Natural killer cell (primary cell): ENCODE results near the gene MVP. TPM values are rescaled to one million over a fixed set of nuclear protein-coding genes. Genes with fewer than 3 reads are reported as not detected.

Source experiments
- ATAC-seq, 3 donors: fragments of 150-1000 bp in 2 of 3; fragments of 200-7000 bp in 1 of 3; cut with Tn5 transposase; 1 replicate in 1 of 3; 2 replicates in 2 of 3; pipeline ENCODE4 v1.10.0; 2021; ENCODE audit warnings: mild to moderate bottlenecking in 2 of 3, moderate library complexity in 2 of 3
- DNase-seq, 2 donors: peaks; one replicate each; pipeline versions ENCODE4 v3.0.0 to v3.0.0-alpha.2; 2013 to 2021; ENCODE audit warnings: mixed read lengths in 1 of 2
- H3K27ac ChIP-seq: one replicate; pipeline ENCODE4 v1.5.1; 2013; ENCODE audit warnings: mild to moderate bottlenecking, low read length
- H3K27me3 ChIP-seq: one replicate; pipeline ENCODE4 v1.6.1; 2013; ENCODE audit warnings: low read length; ENCODE audit not compliant: control insufficient read depth, insufficient read depth
- H3K36me3 ChIP-seq: one replicate; pipeline ENCODE4 v1.6.1; 2013; ENCODE audit warnings: low read length; ENCODE audit not compliant: control insufficient read depth, insufficient read depth
- H3K4me1 ChIP-seq: one replicate; pipeline ENCODE4 v1.6.1; 2013; ENCODE audit warnings: low read length; ENCODE audit not compliant: control insufficient read depth, insufficient read depth
- H3K4me3 ChIP-seq: one replicate; pipeline ENCODE4 v1.5.1; 2013; ENCODE audit warnings: low read length
- H3K9me3 ChIP-seq: one replicate; pipeline ENCODE4 v1.6.1; 2013; ENCODE audit warnings: low read length; ENCODE audit not compliant: control insufficient read depth, insufficient read depth
- H3K27ac Mint-ChIP-seq, 2 donors: one replicate each; pipeline ENCODE4 v1.8.0; 2022; ENCODE audit warnings: mild to moderate bottlenecking in 2 of 2, mixed read lengths in 2 of 2, moderate library complexity in 1 of 2
- H3K27me3 Mint-ChIP-seq, 2 donors: one replicate each; pipeline ENCODE4 v1.8.0; 2022; ENCODE audit warnings: low read depth in 2 of 2, mixed read lengths in 2 of 2
- H3K36me3 Mint-ChIP-seq: one replicate; pipeline ENCODE4 v1.8.0; 2022; ENCODE audit warnings: mixed read lengths
- H3K4me1 Mint-ChIP-seq, 2 donors: one replicate each; pipeline ENCODE4 v1.8.0; 2022; ENCODE audit warnings: mixed read lengths in 2 of 2
- H3K4me3 Mint-ChIP-seq: one replicate; pipeline ENCODE4 v1.8.0; 2022; ENCODE audit warnings: mild to moderate bottlenecking, moderate library complexity, mixed read lengths
- H3K9me3 Mint-ChIP-seq, 2 donors: one replicate each; pipeline ENCODE4 v1.8.0; 2022; ENCODE audit warnings: mixed read lengths in 2 of 2
- CTCF ChIP-seq: fragments of 200-600 bp; IDR thresholded peaks from one replicate; pipeline ENCODE4 v1.8.0; 2022; ENCODE audit warnings: antibody characterized with exemption
- WGBS: methylation state at CpG from one replicate; pipeline ENCODE4 v1.1.7; 2013; ENCODE audit warnings: missing lambda C conversion rate; ENCODE audit not compliant: insufficient coverage; 5-methylcytosine and 5-hydroxymethylcytosine counted together
- intact Hi-C: fragments of 100-400 bp; cut with micrococcal nuclease; formaldehyde crosslinking; loops from one replicate; pipeline ENCODE4 v1.14.2; 2022
- total RNA-seq, 4 donors: library from RNA; stranded (reverse); fragments of 120-200 nt in 1 of 4; gene quantifications; one replicate each; pipeline versions ENCODE4 v1.2.3 to v1.2.4, GENCODE V29; 2013 to 2022

The MVP gene
- total RNA-seq, 3 donors from 2014 or later (not counting 1 experiment from before 2014, with no cell fraction given), result 154 to 168 (median 163) TPM

GRCh38 chr16:29794231-29794710 is 26.0 kb upstream of the MVP start:
- DNase-seq (no peak), ATAC-seq (no peak)
- WGBS, result 96% methylated on average over 3 of the region's 3 CpGs
- Histone ChIP-seq H3K4me1 (peaks cover 30% of the 10 kb centered on the region), H3K4me3 (no peak overlapping the region), H3K9me3 (no peaks in the 10 kb centered on the region), H3K36me3 (peaks cover 25% of the 10 kb centered on the region), H3K27ac (no peak overlapping the region), H3K27me3 (no peaks in the 10 kb centered on the region)
- intact Hi-C loops, result no loop called here
- H3K27ac Mint-ChIP-seq, result no peak overlapping the region
- no peak for TF ChIP-seq CTCF
- H3K4me1 Mint-ChIP-seq, result peaks cover 40 to 41% of the 10 kb centered on the region in 2 donors
- no peaks in the 10 kb centered on the region for H3K27me3 Mint-ChIP-seq
- H3K36me3 Mint-ChIP-seq, result no peaks in the 10 kb centered on the region
- no peaks in the 10 kb centered on the region for H3K9me3 Mint-ChIP-seq
- no peak overlapping the region for H3K4me3 Mint-ChIP-seq

- Mint-ChIP-seq H3K36me3 (no peaks in the 10 kb centered on the region), H3K27ac (peak overlapping the region in 1 of 2 donors; percentile 26), H3K27me3 (no peaks in the 10 kb centered on the region), H3K9me3 (no peaks in the 10 kb centered on the region), H3K4me1 (peaks cover 19 to 26% of the 10 kb centered on the region in 2 donors), H3K4me3 (peak overlapping the region; percentile 64)
- H3K36me3 ChIP-seq, result peaks cover 36% of the 10 kb centered on the region
- H3K4me3 ChIP-seq, result no peak overlapping the region
- H3K27me3 ChIP-seq, result no peaks in the 10 kb centered on the region
- 96% methylated on average over 8 of the region's 8 CpGs for WGBS
- ATAC-seq (no peak), DNase-seq (no peak)
- intact Hi-C loops, result no loop called here
- peaks cover 14% of the 10 kb centered on the region for H3K4me1 ChIP-seq
- H3K9me3 ChIP-seq, result no peaks in the 10 kb centered on the region
- no peak overlapping the region for H3K27ac ChIP-seq
- TF ChIP-seq CTCF, result no peak
Measured at GRCh38 chr16:29802416-29802935, 17.8 kb upstream of the MVP start.

GRCh38 chr16:29804020-29804419 is 16.2 kb upstream of the MVP start:
- no peaks in the 10 kb centered on the region for H3K9me3 ChIP-seq
- no peak for TF ChIP-seq CTCF
- H3K4me3 ChIP-seq, result no peak overlapping the region
- Mint-ChIP-seq H3K4me1 (peaks cover 30 to 41% of the 10 kb centered on the region in 2 donors), H3K27ac (peak overlapping the region; percentile 98 to 99), H3K36me3 (no peaks in the 10 kb centered on the region), H3K27me3 (no peaks in the 10 kb centered on the region), H3K9me3 (no peaks in the 10 kb centered on the region), H3K4me3 (peak overlapping the region; percentile 100)
- H3K27me3 ChIP-seq, result no peaks in the 10 kb centered on the region
- WGBS, result 76% methylated on average over 5 of the region's 8 CpGs
- peak overlapping the region; percentile 87 for H3K27ac ChIP-seq
- DNase-seq (no peak), ATAC-seq (no peak)
- H3K4me1 ChIP-seq, result peaks cover 29% of the 10 kb centered on the region
- peaks cover 26% of the 10 kb centered on the region for H3K36me3 ChIP-seq
- intact Hi-C loops, result no loop called here
